Colonic mucosa (tissue), 4 donors: Measurements from ENCODE around the gene OSBPL10. TPM values are rescaled to one million over a fixed set of nuclear protein-coding genes. Genes with fewer than 3 reads are reported as not detected.
"Not testable (repeated sequence)": the region's sequence is repeated elsewhere in the genome, so short reads cannot be mapped to it uniquely, and the experiment has no call there.

ENCODE experiments used
- DNase-seq: peaks from one replicate; pipeline ENCODE4 v3.0.0-alpha.2; 2020
- H3K27ac ChIP-seq: fragments of 200-600 bp; one replicate; pipeline ENCODE4 v1.8.0; 2021
- H3K27me3 ChIP-seq: fragments of 200-600 bp; one replicate; pipeline ENCODE4 v1.8.0; 2021
- H3K36me3 ChIP-seq: fragments of 200-600 bp; one replicate; pipeline ENCODE4 v1.8.0; 2021
- H3K4me1 ChIP-seq: fragments of 200-600 bp; one replicate; pipeline ENCODE4 v1.8.0; 2021; ENCODE audit warnings: mild to moderate bottlenecking
- H3K4me3 ChIP-seq: fragments of 200-600 bp; one replicate; pipeline ENCODE4 v1.8.0; 2021
- H3K9ac ChIP-seq, 2 donors: one replicate each; pipeline ENCODE4 v1.7.0; 2013; ENCODE audit warnings: control low read depth in 2 of 2, low read depth in 2 of 2, low read length in 2 of 2
- H3K9me3 ChIP-seq: fragments of 200-600 bp; one replicate; pipeline ENCODE4 v1.8.0; 2021
- CTCF ChIP-seq: fragments of 200-600 bp; IDR thresholded peaks from one replicate; pipeline ENCODE4 v1.8.0; 2022; ENCODE audit warnings: antibody characterized with exemption, mild to moderate bottlenecking
- intact Hi-C: fragments of 100-400 bp; cut with DNase I; formaldehyde crosslinking; loops from one replicate; pipeline ENCODE4 v1.14.1; 2022
- total RNA-seq, 2 donors: library from RNA; stranded (reverse); fragmentation: NEBNext Ultra II Directional in 1 of 2; extraction: Animal tissue kit (Norgen Biotek cat#: 25700) in 1 of 2; gene quantifications; one replicate each; pipeline ENCODE4 v1.2.1, GENCODE V29; 2021
- donor health status: healthy.
- donor health status: DM: no; HTN: no; CAD: no.
- donor health status: DM: no; HTN: no; CAD: no.

The OSBPL10 gene
- total RNA-seq, 2 donors from 2014 or later: 20.0 to 34.4 TPM

GRCh38 chr3:31876331-31876730 lies 104.7 kb downstream of the OSBPL10 start:
- no peaks in the 10 kb centered on the region for H3K36me3 ChIP-seq
- no peak overlapping the region for H3K4me3 ChIP-seq
- no peak for TF ChIP-seq CTCF
- no peak overlapping the region for H3K9ac ChIP-seq
- H3K4me1 ChIP-seq: no peaks in the 10 kb centered on the region
- intact Hi-C loops: no loop called here
- H3K27me3 ChIP-seq: no peaks in the 10 kb centered on the region
- DNase-seq: no peak
- no peak overlapping the region for H3K27ac ChIP-seq
- H3K9me3 ChIP-seq: no peaks in the 10 kb centered on the region

DNA sequence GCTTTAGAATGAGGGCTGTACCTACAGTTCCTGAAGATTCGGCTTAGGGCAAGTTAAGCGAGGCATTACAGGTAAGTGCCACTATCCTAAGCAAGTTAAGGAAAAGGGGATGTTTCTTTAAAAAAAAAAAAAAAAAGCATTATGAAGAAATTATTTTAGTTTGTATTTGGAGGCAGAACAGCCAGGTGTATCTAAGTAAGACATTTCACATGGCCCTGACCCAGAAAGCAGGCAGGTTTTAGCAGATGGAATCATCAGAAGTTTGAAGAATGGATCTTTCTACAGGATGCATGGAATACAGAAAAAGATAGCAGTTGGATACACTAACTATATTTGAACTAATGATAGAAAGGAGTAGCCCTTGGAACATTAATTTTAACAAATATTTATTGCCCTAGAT lies 105.6 kb downstream of the OSBPL10 start:
- H3K4me1 ChIP-seq: no peaks in the 10 kb centered on the region
- H3K36me3 ChIP-seq: no peaks in the 10 kb centered on the region
- no peak overlapping the region for H3K4me3 ChIP-seq
- no peaks in the 10 kb centered on the region for H3K27me3 ChIP-seq
- no peak for DNase-seq
- TF ChIP-seq CTCF: no peak
- H3K9ac ChIP-seq: no peak overlapping the region
- H3K9me3 ChIP-seq: no peaks in the 10 kb centered on the region
- intact Hi-C loops: no loop called here
- no peak overlapping the region for H3K27ac ChIP-seq

- no peak overlapping the region for H3K27ac ChIP-seq
- H3K4me1 ChIP-seq: no peaks in the 10 kb centered on the region
- no peak for DNase-seq
- no peak for TF ChIP-seq CTCF
- H3K9ac ChIP-seq: no peak overlapping the region
- H3K4me3 ChIP-seq: no peak overlapping the region
- H3K9me3 ChIP-seq: no peaks in the 10 kb centered on the region
- intact Hi-C loops: no loop called here
- no peaks in the 10 kb centered on the region for H3K27me3 ChIP-seq
- H3K36me3 ChIP-seq: no peaks in the 10 kb centered on the region
These were observed 107.7 kb downstream of the OSBPL10 start for GRCh38 chr3:31873254-31873820.

DNA sequence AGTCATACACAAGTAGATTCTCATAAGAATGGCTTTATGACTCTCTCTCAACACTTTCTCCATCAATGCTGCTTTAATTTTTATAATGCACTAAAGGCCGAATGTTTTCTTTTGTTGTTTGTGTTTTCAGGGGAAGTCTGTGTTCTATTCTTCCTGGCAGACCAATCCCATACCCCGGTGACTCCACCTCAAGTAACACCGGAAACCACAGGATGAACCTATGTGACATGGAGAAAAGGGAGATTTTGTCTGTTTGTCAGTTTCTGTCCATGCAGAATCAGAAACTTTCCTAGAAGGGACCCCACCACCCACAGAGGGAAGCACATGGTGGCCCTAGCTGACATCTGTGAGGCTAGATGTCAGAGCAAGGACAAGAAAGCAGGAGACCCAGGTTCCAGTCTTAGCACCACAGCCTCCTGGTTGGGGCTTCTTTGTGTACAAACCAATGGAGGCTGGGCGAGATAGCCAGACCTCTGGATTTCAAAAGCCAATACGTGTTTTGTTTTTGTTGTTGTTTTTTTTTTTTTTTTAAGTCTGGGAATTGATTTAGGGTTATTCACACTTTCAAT lies 109.0 kb downstream of the OSBPL10 start:
- Histone ChIP-seq H3K4me1 (no peaks in the 10 kb centered on the region), H3K9ac (no peak overlapping the region), H3K27me3 (no peaks in the 10 kb centered on the region), H3K9me3 (no peaks in the 10 kb centered on the region), H3K27ac (no peak overlapping the region), H3K4me3 (no peak overlapping the region), H3K36me3 (no peaks in the 10 kb centered on the region)
- TF ChIP-seq CTCF: no peak
- intact Hi-C loops: no loop called here
- DNase-seq: no peak

- H3K27ac ChIP-seq, H3K36me3 ChIP-seq, H3K4me1 ChIP-seq, H3K9me3 ChIP-seq, DNase-seq, H3K27me3 ChIP-seq, H3K4me3 ChIP-seq, intact Hi-C loops, H3K9ac ChIP-seq: not testable (repeated sequence)
These were observed 111.0 kb downstream of the OSBPL10 start for GRCh38 chr3:31870111-31870510.

DNA sequence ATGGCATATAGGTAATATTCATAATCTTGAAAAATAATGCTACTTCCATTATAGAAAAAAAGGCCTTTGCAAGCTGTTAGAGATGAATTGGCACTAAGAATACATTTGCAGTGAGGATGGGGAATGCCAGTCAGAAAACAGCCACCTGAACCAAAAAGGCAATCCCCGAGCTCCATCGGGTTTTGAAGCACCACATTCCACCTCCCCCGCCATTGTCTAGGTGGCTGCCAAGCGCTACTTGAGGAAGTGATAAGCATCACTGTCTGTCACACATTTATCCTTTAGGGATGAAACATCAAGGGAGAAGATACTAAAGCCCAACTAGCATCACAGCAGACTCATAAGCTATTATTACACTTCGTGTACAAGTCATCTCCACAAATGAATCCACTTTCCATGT lies 112.8 kb downstream of the OSBPL10 start:
- no peak overlapping the region for H3K4me3 ChIP-seq
- no peaks in the 10 kb centered on the region for H3K4me1 ChIP-seq
- intact Hi-C loops: no loop called here
- H3K27ac ChIP-seq: no peak overlapping the region
- TF ChIP-seq CTCF: no peak
- no peak for DNase-seq
- H3K9me3 ChIP-seq: no peaks in the 10 kb centered on the region
- H3K27me3 ChIP-seq: no peaks in the 10 kb centered on the region
- H3K36me3 ChIP-seq: no peaks in the 10 kb centered on the region
- H3K9ac ChIP-seq: no peak overlapping the region
